Activated T-cell treated with anti-CD3 and anti-CD28 coated beads, Interleukin-2, amount 50 U/mL, for 24 hours (primary cell): Measurements from ENCODE around the gene EEFSEC.

Experiments used
- DNase-seq: peaks from one replicate; pipeline ENCODE4 v3.0.0-alpha.2; 2020
- H3K27ac Mint-ChIP-seq: 2 replicates; pipeline ENCODE4 v1.8.0; 2020; ENCODE audit warnings: mild to moderate bottlenecking, mixed read lengths
- H3K27me3 Mint-ChIP-seq: 2 replicates; pipeline ENCODE4 v1.8.0; 2020; ENCODE audit warnings: mixed read lengths
- H3K36me3 Mint-ChIP-seq: 2 replicates; pipeline ENCODE4 v1.8.0; 2020; ENCODE audit warnings: low read depth, mixed read lengths
- H3K4me1 Mint-ChIP-seq: 2 replicates; pipeline ENCODE4 v1.8.0; 2020; ENCODE audit warnings: low read depth, mixed read lengths
- H3K4me3 Mint-ChIP-seq: 2 replicates; pipeline ENCODE4 v1.8.0; 2020; ENCODE audit warnings: mild to moderate bottlenecking, moderate library complexity, mixed read lengths
- H3K9me3 Mint-ChIP-seq: 2 replicates; pipeline ENCODE4 v1.8.0; 2020; ENCODE audit warnings: mixed read lengths

The EEFSEC gene

GRCh38 chr3:128153156-128154041 is at the start of gene EEFSEC:
Gene EEFSEC, plus strand, starts transcription at chr3:128153481. Its CDS starts 27 bp downstream, at chr3:128153508.
- Mint-ChIP-seq H3K4me3 (peak within 1 kb of the TSS; percentile 85), H3K9me3 (peaks cover 3% of the 10 kb centered on the region), H3K27me3 (no peaks in the 10 kb centered on the region), H3K4me1 (peaks cover 36% of the 10 kb centered on the region), H3K27ac (peak within 1 kb of the TSS; percentile 96), H3K36me3 (peaks cover 38% of the 10 kb centered on the region)
- DNase-seq, result peak; percentile 96

- Mint-ChIP-seq H3K4me3 (no peak overlapping the region), H3K9me3 (no peaks in the 10 kb centered on the region), H3K27me3 (no peaks in the 10 kb centered on the region), H3K36me3 (peaks cover 89% of the 10 kb centered on the region), H3K4me1 (peaks cover 19% of the 10 kb centered on the region), H3K27ac (no peak overlapping the region)
- no peak for DNase-seq
These were observed 45.4 kb upstream of the EEFSEC start for GRCh38 chr3:128107834-128108233.

GRCh38 chr3:128111147-128111546 is 42.1 kb upstream of the EEFSEC start:
- Mint-ChIP-seq H3K36me3 (peaks cover 88% of the 10 kb centered on the region), H3K9me3 (no peaks in the 10 kb centered on the region)
- no peak for DNase-seq

GRCh38 chr3:128112357-128112968 is 40.8 kb upstream of the EEFSEC start:
- H3K9me3 Mint-ChIP-seq, result no peaks in the 10 kb centered on the region
- H3K27ac Mint-ChIP-seq, result peak overlapping the region; percentile 95
- H3K4me1 Mint-ChIP-seq, result peaks cover 51% of the 10 kb centered on the region
- peak overlapping the region; percentile 30 for H3K4me3 Mint-ChIP-seq
- DNase-seq, result peak; percentile 47
- H3K36me3 Mint-ChIP-seq, result peaks cover 89% of the 10 kb centered on the region
- H3K27me3 Mint-ChIP-seq, result no peaks in the 10 kb centered on the region

More at GRCh38 chr3:128111147-128111546, 42.1 kb upstream of the EEFSEC start:
- no peak overlapping the region for H3K4me3 Mint-ChIP-seq
- H3K4me1 Mint-ChIP-seq, result peaks cover 46% of the 10 kb centered on the region
- H3K27ac Mint-ChIP-seq, result peak overlapping the region; percentile 95
- H3K27me3 Mint-ChIP-seq, result no peaks in the 10 kb centered on the region

GRCh38 chr3:128113817-128114794 is 39.2 kb upstream of the EEFSEC start:
- peak overlapping the region; percentile 55 for H3K4me3 Mint-ChIP-seq
- H3K36me3 Mint-ChIP-seq, result peaks cover 89% of the 10 kb centered on the region
- peaks cover 62% of the 10 kb centered on the region for H3K4me1 Mint-ChIP-seq
- DNase-seq, result no peak
- H3K27ac Mint-ChIP-seq, result peak overlapping the region; percentile 78
- no peaks in the 10 kb centered on the region for H3K9me3 Mint-ChIP-seq
- no peaks in the 10 kb centered on the region for H3K27me3 Mint-ChIP-seq

GRCh38 chr3:128122013-128122412 is 31.3 kb upstream of the EEFSEC start:
- Mint-ChIP-seq H3K4me3 (peak overlapping the region; percentile 99), H3K27ac (peak overlapping the region; percentile 98), H3K36me3 (peaks cover 59% of the 10 kb centered on the region), H3K4me1 (peaks cover 42% of the 10 kb centered on the region), H3K9me3 (peaks cover 4% of the 10 kb centered on the region), H3K27me3 (no peaks in the 10 kb centered on the region)
- no peak for DNase-seq

GRCh38 chr3:128123156-128123537 is 30.1 kb upstream of the EEFSEC start:
- Mint-ChIP-seq H3K4me1 (peaks cover 34% of the 10 kb centered on the region), H3K9me3 (peaks cover 4% of the 10 kb centered on the region), H3K4me3 (peak overlapping the region; percentile 99), H3K27ac (peak overlapping the region; percentile 98), H3K27me3 (no peaks in the 10 kb centered on the region), H3K36me3 (peaks cover 48% of the 10 kb centered on the region)
- DNase-seq, result no peak

GRCh38 chr3:128123538-128124368 is 29.5 kb upstream of the EEFSEC start, which contains the start of gene RUVBL1:
Gene RUVBL1, minus strand, starts transcription at chr3:128123812. Its CDS starts 88 bp downstream, at chr3:128123724.
- Mint-ChIP-seq H3K36me3 (peaks cover 42% of the 10 kb centered on the region), H3K4me1 (peaks cover 28% of the 10 kb centered on the region), H3K27me3 (no peaks in the 10 kb centered on the region), H3K4me3 (peak within 1 kb of the TSS; percentile 99), H3K27ac (peak within 1 kb of the TSS; percentile 98), H3K9me3 (peaks cover 4% of the 10 kb centered on the region)
- peak; percentile 96 for DNase-seq

GRCh38 chr3:128127236-128127635 is 26.0 kb upstream of the EEFSEC start:
- Mint-ChIP-seq H3K27ac (no peak overlapping the region), H3K27me3 (no peaks in the 10 kb centered on the region), H3K36me3 (peaks cover 14% of the 10 kb centered on the region), H3K4me1 (peaks cover 14% of the 10 kb centered on the region), H3K9me3 (peaks cover 4% of the 10 kb centered on the region), H3K4me3 (no peak overlapping the region)
- DNase-seq, result no peak

- Mint-ChIP-seq H3K9me3 (peaks cover 4% of the 10 kb centered on the region), H3K36me3 (peaks cover 4% of the 10 kb centered on the region), H3K27me3 (no peaks in the 10 kb centered on the region), H3K4me3 (no peak overlapping the region), H3K4me1 (peaks cover 9% of the 10 kb centered on the region), H3K27ac (no peak overlapping the region)
- DNase-seq, result no peak
These were observed 25.0 kb upstream of the EEFSEC start for GRCh38 chr3:128128251-128128650.

GRCh38 chr3:128131897-128132646 is 21.2 kb upstream of the EEFSEC start:
- DNase-seq, result no peak
- H3K4me1 Mint-ChIP-seq, result no peaks in the 10 kb centered on the region
- no peaks in the 10 kb centered on the region for H3K9me3 Mint-ChIP-seq
- H3K36me3 Mint-ChIP-seq, result no peaks in the 10 kb centered on the region
- H3K27me3 Mint-ChIP-seq, result no peaks in the 10 kb centered on the region
- H3K27ac Mint-ChIP-seq, result no peak overlapping the region
- no peak overlapping the region for H3K4me3 Mint-ChIP-seq

GRCh38 chr3:128133273-128133883 is 19.9 kb upstream of the EEFSEC start:
- no peaks in the 10 kb centered on the region for H3K27me3 Mint-ChIP-seq
- peak; percentile 49 for DNase-seq

More at GRCh38 chr3:128133273-128133883, 19.9 kb upstream of the EEFSEC start:
- H3K27ac Mint-ChIP-seq, result no peak overlapping the region
- no peak overlapping the region for H3K4me3 Mint-ChIP-seq
- no peaks in the 10 kb centered on the region for H3K36me3 Mint-ChIP-seq
- H3K9me3 Mint-ChIP-seq, result no peaks in the 10 kb centered on the region
- H3K4me1 Mint-ChIP-seq, result no peaks in the 10 kb centered on the region
